Prostate gland (tissue), 2 donors: Measurements from ENCODE around the gene FUT2. TPM values are rescaled to one million over a fixed set of nuclear protein-coding genes. Genes with fewer than 3 reads are reported as not detected.

ENCODE experiments used
- DNase-seq: peaks from one replicate; pipeline ENCODE4 v3.0.0-alpha.2; 2019; ENCODE audit warnings: low spot score
- H3K27ac ChIP-seq, 2 donors: fragments of 200-600 bp; sonication (generic); 2 replicates each; pipeline ENCODE4 v1.5.1; 2017 to 2019
- H3K27me3 ChIP-seq: fragments of 200-600 bp; sonication (generic); replicated peaks from 2 replicates; pipeline ENCODE4 v1.5.1; 2019; ENCODE audit not compliant: insufficient read depth
- H3K36me3 ChIP-seq, 2 donors: fragments of 200-600 bp; sonication (generic); 1 replicate in 1 of 2; 2 replicates in 1 of 2; pipeline versions ENCODE4 v1.5.1 to v1.8.1; 2017 to 2019
- H3K4me1 ChIP-seq: fragments of 200-600 bp; sonication (generic); replicated peaks from 2 replicates; pipeline ENCODE4 v1.5.1; 2019
- H3K4me3 ChIP-seq, 2 donors: fragments of 200-600 bp; sonication (generic); 2 replicates each; pipeline ENCODE4 v1.5.1; 2017 to 2019
- H3K9me3 ChIP-seq: fragments of 200-600 bp; sonication (generic); 2 replicates; pipeline ENCODE4 v1.5.1; 2017
- POLR2A ChIP-seq: fragments of 450-650 bp; IDR thresholded peaks from one replicate; pipeline ENCODE4 v1.6.1; 2016; ENCODE audit warnings: antibody characterized with exemption, mild to moderate bottlenecking
- POLR2AphosphoS5 ChIP-seq: sonication (generic); formaldehyde crosslinking; IDR thresholded peaks from one replicate; pipeline ENCODE4 v1.6.1; 2017; ENCODE audit warnings: antibody characterized with exemption
- WGBS: methylation state at CpG from one replicate; pipeline ENCODE4 v1.1.5; 2018; 5-methylcytosine and 5-hydroxymethylcytosine counted together
- intact Hi-C: fragments of 100-400 bp; cut with DNase I; formaldehyde crosslinking; loops from one replicate; pipeline ENCODE4 v1.14.2; 2022
- total RNA-seq, 2 donors: library from RNA; depleted of rRNA; stranded (reverse); fragments of >200 nt; gene quantifications; one replicate each; pipeline ENCODE4 v1.1.0, GENCODE V29; 2016
- TF ChIP-seq, protein P1 (sequence below), 4 experiments: fragments of 200-600 bp in 2 of 4; fragments of 450-650 bp in 2 of 4; sonication (generic) in 2 of 4; IDR thresholded peaks; 1 replicate in 3 of 4; 2 replicates in 1 of 4; pipeline ENCODE4 v1.5.1; 2016 to 2019; ENCODE audit warnings: antibody characterized with exemption in 4 of 4, mild to moderate bottlenecking in 2 of 4, moderate library complexity in 2 of 4

The FUT2 gene
- total RNA-seq, 2 donors from 2014 or later: 1.4 to 2.7 TPM

DNA sequence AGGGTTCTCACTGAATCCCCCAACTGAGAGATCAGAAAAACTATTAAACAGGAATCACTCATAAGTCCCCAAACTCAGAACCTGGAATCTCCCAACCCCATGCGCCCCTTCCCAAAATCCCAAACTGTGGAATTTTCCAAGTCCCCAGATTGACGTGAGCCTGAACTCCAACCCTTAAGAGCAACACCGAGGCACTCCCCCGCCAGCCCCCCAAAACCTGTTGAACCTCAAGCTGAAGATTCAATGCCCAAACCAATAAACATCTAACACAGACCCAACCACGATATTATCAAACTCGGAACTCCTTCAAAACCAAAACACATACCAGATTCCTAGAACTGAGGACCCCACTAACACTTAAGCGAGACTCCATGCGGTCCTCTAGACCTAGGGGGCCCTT lies 50.3 kb downstream of the FUT2 start:
- Histone ChIP-seq H3K4me3 (no peak overlapping the region), H3K9me3 (no peaks in the 10 kb centered on the region), H3K27me3 (no peaks in the 10 kb centered on the region), H3K36me3 (no peaks in the 10 kb centered on the region), H3K4me1 (no peaks in the 10 kb centered on the region), H3K27ac (no peak overlapping the region)
- DNase-seq: no peak
- TF ChIP-seq, protein P1, sequence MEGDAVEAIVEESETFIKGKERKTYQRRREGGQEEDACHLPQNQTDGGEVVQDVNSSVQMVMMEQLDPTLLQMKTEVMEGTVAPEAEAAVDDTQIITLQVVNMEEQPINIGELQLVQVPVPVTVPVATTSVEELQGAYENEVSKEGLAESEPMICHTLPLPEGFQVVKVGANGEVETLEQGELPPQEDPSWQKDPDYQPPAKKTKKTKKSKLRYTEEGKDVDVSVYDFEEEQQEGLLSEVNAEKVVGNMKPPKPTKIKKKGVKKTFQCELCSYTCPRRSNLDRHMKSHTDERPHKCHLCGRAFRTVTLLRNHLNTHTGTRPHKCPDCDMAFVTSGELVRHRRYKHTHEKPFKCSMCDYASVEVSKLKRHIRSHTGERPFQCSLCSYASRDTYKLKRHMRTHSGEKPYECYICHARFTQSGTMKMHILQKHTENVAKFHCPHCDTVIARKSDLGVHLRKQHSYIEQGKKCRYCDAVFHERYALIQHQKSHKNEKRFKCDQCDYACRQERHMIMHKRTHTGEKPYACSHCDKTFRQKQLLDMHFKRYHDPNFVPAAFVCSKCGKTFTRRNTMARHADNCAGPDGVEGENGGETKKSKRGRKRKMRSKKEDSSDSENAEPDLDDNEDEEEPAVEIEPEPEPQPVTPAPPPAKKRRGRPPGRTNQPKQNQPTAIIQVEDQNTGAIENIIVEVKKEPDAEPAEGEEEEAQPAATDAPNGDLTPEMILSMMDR (IDR thresholded peaks at IDR 0.05): no peak
- no peak for TF ChIP-seq POLR2A
- no peak for TF ChIP-seq POLR2AphosphoS5
- intact Hi-C loops: no loop called here
- 85% methylated on average over 8 of the region's 8 CpGs for WGBS

DNA sequence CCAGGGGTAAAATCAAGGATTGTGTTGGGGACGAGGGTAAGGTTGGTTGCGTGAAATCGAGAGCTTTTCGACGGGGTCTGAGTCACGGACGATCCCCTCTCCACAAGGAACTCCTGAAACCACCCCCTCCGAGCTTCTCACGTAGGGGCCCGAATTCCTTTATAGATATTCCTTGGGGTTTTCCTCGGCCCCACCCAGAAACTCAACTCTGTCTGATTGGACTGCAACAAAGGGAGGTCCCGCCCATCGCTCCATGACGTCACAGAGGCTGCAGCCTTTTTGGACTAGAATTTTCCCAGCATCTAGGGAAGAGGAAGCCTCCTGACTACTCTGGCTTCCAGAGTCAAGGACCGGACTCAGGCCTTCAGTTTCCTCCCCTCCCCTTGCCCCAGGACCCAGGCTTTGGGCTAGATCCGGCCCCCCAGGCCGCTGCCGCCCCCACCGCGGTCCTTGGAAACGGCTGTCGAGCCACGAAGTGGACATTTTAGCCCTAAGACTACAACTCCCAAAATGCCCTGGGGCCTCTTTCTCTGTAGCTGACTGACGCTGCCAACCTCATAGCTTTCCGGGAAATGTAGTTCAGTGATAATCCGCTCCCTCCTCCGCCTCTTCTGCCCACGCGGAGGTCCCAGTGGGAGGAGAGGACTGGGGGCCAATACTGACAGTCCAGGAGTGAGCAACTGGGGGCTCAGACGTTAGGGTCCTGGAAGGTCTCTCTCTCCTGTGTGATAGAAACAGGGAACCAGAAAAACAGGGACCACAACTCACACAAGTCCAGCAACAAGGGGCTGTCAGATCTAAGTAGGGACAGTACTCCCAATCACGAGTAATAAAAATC lies 51.2 kb downstream of the FUT2 start, which contains the start of gene IZUMO1:
Gene IZUMO1 (minus strand): TSS at position 172 of the 838 bp plus-strand sequence. CDS start 1,050 bp downstream, outside the sequence.
- Histone ChIP-seq H3K27me3 (no peaks in the 10 kb centered on the region), H3K36me3 (no peaks in the 10 kb centered on the region), H3K9me3 (no peaks in the 10 kb centered on the region), H3K4me1 (no peaks in the 10 kb centered on the region), H3K27ac (peak within 1 kb of the TSS in 1 of 2 donors; percentile 38), H3K4me3 (no peak within 1 kb of the TSS)
- intact Hi-C loops: no loop called here
- WGBS: 40% methylated on average over 31 of the region's 31 CpGs
- TF ChIP-seq POLR2AphosphoS5 (no peak), POLR2A (no peak)
- TF ChIP-seq, protein P1 (IDR thresholded peaks at IDR 0.05): no peak
- DNase-seq: no peak

DNA sequence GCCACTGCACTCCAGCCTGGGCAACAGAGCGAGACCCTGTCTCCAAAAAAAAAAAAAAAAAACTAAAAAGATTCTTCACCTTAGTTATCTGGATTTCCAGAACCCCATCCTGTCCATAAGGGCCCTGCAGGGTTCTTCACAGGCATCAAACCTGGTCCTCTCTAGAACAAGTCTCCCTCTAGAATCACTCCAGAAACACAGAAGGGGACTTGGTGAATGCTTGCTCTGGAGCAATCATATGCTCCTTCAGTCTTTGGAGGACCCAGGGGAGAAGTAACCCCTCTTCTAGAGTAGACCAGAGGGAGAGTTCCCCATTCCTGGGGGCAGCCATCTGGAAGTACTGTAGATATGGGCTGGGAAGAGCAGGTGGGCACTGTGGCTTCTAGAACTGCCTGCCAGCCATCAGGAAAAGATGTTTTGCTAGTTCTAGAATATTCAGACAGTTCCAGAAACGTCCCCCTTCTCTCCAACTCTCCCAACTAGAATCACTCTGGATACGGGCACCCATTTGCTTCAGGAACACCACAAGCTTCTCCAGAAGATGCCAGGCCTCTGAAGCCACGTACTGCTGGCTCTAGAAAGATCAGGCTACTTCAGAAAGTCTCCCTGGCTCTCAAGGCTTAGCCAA lies 53.9 kb downstream of the FUT2 start:
- Histone ChIP-seq H3K4me1 (no peaks in the 10 kb centered on the region), H3K4me3 (no peak overlapping the region), H3K9me3 (no peaks in the 10 kb centered on the region), H3K27me3 (no peaks in the 10 kb centered on the region), H3K36me3 (no peaks in the 10 kb centered on the region), H3K27ac (no peak overlapping the region)
- TF ChIP-seq POLR2A (no peak), POLR2AphosphoS5 (no peak)
- TF ChIP-seq, protein P1 (IDR thresholded peaks at IDR 0.05): no peak
- 73% methylated on average over 4 of the region's 4 CpGs for WGBS
- DNase-seq: no peak
- intact Hi-C loops: no loop called here

DNA sequence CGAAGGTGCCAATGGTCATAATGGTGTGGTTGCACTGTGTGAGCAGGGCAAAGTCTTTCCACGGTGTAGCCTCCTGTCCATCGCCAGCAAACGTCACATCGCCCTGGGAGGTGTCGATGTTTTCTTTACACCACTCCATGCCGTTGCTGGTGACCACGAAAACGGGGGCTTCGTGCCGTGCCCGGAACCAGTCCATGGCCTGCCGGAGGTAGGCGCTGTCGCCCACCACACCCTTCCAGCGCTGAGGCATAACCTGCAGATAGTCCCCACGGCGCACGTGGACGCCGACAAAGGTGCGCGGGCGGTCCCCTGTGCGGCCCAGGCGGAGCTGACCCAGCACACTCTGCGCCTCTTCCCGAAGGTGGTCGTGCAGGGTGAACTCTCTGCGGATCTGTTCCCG lies 54.6 kb downstream of the FUT2 start:
- 92% methylated on average over 20 of the region's 31 CpGs for WGBS
- TF ChIP-seq POLR2AphosphoS5: no peak
- TF ChIP-seq POLR2A: no peak
- TF ChIP-seq, protein P1 (IDR thresholded peaks at IDR 0.05): no peak
- intact Hi-C loops: no loop called here
- no peaks in the 10 kb centered on the region for H3K36me3 ChIP-seq
- H3K27ac ChIP-seq: no peak overlapping the region
- no peak overlapping the region for H3K4me3 ChIP-seq
- H3K27me3 ChIP-seq: no peaks in the 10 kb centered on the region
- H3K4me1 ChIP-seq: no peaks in the 10 kb centered on the region
- no peak for DNase-seq
- no peaks in the 10 kb centered on the region for H3K9me3 ChIP-seq
